ENCODE data around the gene ABCB1. TPM values are rescaled to one million over a fixed set of nuclear protein-coding genes. Genes with fewer than 3 reads are reported as not detected.

The ABCB1 gene
- total RNA-seq, 4 donors from 2014 or later = 2.8 to 109 (median 61.1) TPM

DNA sequence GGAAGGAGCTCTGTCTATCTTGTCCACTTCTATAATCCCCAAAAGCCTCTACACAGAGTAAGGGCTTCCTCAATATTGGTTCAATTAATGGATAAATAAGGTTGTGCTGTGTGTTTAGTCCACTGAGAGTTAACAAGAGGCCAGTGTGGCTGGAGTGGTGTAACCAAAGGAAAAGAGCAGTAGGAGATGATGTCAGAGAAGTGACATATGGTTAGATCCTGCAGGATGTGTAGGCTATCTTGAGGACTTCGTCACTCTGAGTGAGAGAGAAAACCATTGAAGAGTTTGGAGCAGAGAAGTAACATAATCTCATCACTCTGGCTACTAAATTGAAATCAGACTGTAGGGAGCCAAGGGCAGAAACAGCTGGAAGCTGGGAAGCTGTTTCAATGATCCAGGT lies 14.5 kb upstream of the ABCB1 start:
- Histone ChIP-seq H3K27me3 (no peaks in the 10 kb centered on the region), H3K9me3 (no peaks in the 10 kb centered on the region), H3K36me3 (no peaks in the 10 kb centered on the region), H3K4me3 (no peak overlapping the region), H3K4me1 (no peaks in the 10 kb centered on the region), H3K27ac (no peak overlapping the region)
- 77 to 100% methylated on average over 1 of the region's 1 CpG for WGBS, 2 donors (ENCODE audit: low coverage in 1 of 2)
- DNase-seq = no peak
- in situ Hi-C loops (cut with MboI; ENCODE audit: low pct_ligation_motif_present in 1 of 4, low pct_unique_long_range_greater_than_20kb in 1 of 4, low sequenced_read_pairs in 3 of 4) = no loop called here
- TF ChIP-seq, protein P1, sequence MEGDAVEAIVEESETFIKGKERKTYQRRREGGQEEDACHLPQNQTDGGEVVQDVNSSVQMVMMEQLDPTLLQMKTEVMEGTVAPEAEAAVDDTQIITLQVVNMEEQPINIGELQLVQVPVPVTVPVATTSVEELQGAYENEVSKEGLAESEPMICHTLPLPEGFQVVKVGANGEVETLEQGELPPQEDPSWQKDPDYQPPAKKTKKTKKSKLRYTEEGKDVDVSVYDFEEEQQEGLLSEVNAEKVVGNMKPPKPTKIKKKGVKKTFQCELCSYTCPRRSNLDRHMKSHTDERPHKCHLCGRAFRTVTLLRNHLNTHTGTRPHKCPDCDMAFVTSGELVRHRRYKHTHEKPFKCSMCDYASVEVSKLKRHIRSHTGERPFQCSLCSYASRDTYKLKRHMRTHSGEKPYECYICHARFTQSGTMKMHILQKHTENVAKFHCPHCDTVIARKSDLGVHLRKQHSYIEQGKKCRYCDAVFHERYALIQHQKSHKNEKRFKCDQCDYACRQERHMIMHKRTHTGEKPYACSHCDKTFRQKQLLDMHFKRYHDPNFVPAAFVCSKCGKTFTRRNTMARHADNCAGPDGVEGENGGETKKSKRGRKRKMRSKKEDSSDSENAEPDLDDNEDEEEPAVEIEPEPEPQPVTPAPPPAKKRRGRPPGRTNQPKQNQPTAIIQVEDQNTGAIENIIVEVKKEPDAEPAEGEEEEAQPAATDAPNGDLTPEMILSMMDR (IDR thresholded peaks at IDR 0.05) = no peak
- TF ChIP-seq POLR2AphosphoS5 (IDR thresholded peaks at IDR 0.05) (no peak), EP300 (IDR thresholded peaks at IDR 0.05; ENCODE audit: low read depth) (no peak), POLR2A (IDR thresholded peaks at IDR 0.05) (no peak)
- intact Hi-C loops (cut with DNase I; ENCODE audit: low total_unique reads) = no loop called here

DNA sequence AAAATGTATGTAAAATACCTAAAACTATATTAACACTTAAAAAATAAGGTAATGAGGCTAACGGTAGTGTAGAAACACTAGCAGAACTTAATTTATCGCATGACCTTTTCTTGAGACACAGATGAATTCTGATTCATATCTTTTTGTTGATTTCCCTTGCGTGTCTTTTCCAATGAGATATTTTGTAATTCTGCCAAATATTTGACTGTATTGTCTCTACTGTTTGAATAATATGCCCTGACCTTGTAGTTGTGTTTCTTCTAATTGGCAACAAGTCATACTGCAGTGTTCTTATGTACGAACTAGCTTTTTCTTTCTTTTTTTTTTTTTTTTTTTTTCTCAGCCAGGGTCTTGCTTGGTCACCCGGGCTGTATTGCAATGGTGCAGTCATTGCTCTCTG lies 9.2 kb upstream of the ABCB1 start:
- Histone ChIP-seq H3K36me3 (no peaks in the 10 kb centered on the region), H3K27me3 (peaks cover 4% of the 10 kb centered on the region), H3K4me1 (peaks cover 0 to 10% (median 0%) of the 10 kb centered on the region in 4 donors), H3K27ac (no peak overlapping the region), H3K4me3 (no peak overlapping the region), H3K9me3 (no peaks in the 10 kb centered on the region)
- TF ChIP-seq POLR2A (IDR thresholded peaks at IDR 0.05) (no peak), EP300 (IDR thresholded peaks at IDR 0.05; ENCODE audit: low read depth) (no peak), POLR2AphosphoS5 (IDR thresholded peaks at IDR 0.05) (no peak)
- TF ChIP-seq, protein P1 (IDR thresholded peaks at IDR 0.05) = no peak
- intact Hi-C loops (cut with DNase I; ENCODE audit: low total_unique reads) = loop anchor here (5.0 kb wide), 1 partner anchor 288 kb away; no protein-coding TSS in a partner anchor
- no peak for DNase-seq
- 81 to 86% methylated on average over 5 of the region's 5 CpGs for WGBS, 2 donors (ENCODE audit: low coverage in 1 of 2)
- in situ Hi-C loops (cut with MboI; ENCODE audit: low pct_ligation_motif_present in 1 of 4, low pct_unique_long_range_greater_than_20kb in 1 of 4, low sequenced_read_pairs in 3 of 4) = no loop called here

DNA sequence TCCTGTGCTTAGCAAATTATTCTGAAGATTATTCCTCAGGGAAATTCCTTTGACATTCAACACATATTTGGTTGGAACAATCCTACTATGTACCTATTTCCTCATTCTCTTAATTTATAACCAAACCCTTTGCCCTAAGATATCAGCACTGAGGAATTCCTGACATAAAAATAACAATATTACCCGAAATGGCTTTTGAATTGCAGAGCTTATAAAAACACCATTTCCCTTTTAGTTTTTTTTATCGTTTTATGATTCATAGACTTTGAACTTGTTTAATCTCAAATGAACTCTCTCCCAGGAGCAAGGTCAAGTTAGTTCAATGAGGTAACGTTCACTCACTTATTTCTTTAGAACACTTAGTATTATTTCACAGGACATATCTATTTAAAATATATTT lies 7.7 kb upstream of the ABCB1 start:
- no peaks in the 10 kb centered on the region for H3K36me3 ChIP-seq
- H3K4me3 ChIP-seq = no peak overlapping the region
- intact Hi-C loops (cut with DNase I; ENCODE audit: low total_unique reads) = loop anchor here (5.0 kb wide), 1 partner anchor 286 kb away; no protein-coding TSS in a partner anchor
- WGBS, 2 donors (ENCODE audit: low coverage in 1 of 2) = 22 to 25% methylated on average over 3 of the region's 3 CpGs
- H3K4me1 ChIP-seq = peaks cover 0 to 10% (median 0%) of the 10 kb centered on the region in 4 donors
- no peak for DNase-seq
- H3K9me3 ChIP-seq = no peaks in the 10 kb centered on the region
- in situ Hi-C loops (cut with MboI; ENCODE audit: low pct_ligation_motif_present in 1 of 4, low pct_unique_long_range_greater_than_20kb in 1 of 4, low sequenced_read_pairs in 3 of 4) = no loop called here
- no peak for TF ChIP-seq EP300 (IDR thresholded peaks at IDR 0.05; ENCODE audit: low read depth)
- TF ChIP-seq POLR2AphosphoS5 (IDR thresholded peaks at IDR 0.05) = peak in 1 of 3 donors; percentile 18
- TF ChIP-seq, protein P1 (IDR thresholded peaks at IDR 0.05) = no peak
- H3K27me3 ChIP-seq = peaks cover 4% of the 10 kb centered on the region
- no peak overlapping the region for H3K27ac ChIP-seq

DNA sequence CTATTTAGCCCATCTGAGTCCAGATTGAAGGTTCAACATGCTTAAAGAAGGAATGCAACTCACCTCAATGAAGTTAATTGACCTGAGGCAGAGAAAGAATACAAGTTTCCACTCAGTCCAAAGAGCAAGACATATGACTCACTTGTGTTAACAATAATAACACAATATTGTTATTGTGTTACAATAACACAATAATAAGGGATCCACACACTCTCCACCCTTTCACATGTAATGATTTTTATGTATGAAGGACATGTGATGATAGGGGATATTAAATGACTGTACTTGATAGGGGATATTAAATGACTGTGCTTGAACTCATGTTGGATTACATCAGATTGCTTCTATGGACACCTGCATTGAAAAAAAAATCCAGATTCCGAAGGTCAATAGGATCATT lies 3.6 kb upstream of the ABCB1 start:
- DNase-seq = no peak
- WGBS, 2 donors (ENCODE audit: low coverage in 1 of 2) = 77 to 94% methylated on average over 1 of the region's 1 CpG

DNA sequence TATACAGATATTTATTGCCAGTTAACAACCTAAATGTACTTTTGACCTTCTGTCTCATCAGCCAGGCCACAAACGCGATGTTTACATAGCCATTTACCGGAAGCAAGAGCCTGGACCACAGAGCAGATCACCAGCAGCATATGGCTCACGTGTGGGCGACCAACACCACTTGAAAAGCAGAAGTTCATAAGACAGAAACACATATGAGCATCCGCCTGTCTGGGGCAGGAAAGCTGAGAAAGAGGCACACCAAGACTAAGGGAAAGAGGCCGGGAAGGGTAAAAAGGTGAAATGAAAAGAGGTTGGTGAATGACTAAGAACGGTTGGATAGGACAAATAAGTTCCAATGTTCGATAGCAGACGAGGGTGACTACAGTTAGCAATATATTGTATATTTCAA lies 1.3 kb downstream of the ABCB1 start:
- H3K36me3 ChIP-seq = no peaks in the 10 kb centered on the region
- H3K27ac ChIP-seq = peak overlapping the region in 1 of 4 donors; percentile 63
- 38 to 52% methylated on average over 7 to 10 of the region's 10 CpGs for WGBS, 2 donors (ENCODE audit: low coverage in 1 of 2)
- in situ Hi-C loops (cut with MboI; ENCODE audit: low pct_ligation_motif_present in 1 of 4, low pct_unique_long_range_greater_than_20kb in 1 of 4, low sequenced_read_pairs in 3 of 4) (no loop called here), intact Hi-C loops (cut with DNase I; ENCODE audit: low total_unique reads) (no loop called here)
- no peaks in the 10 kb centered on the region for H3K9me3 ChIP-seq
- peak overlapping the region in 1 of 4 donors; percentile 63 for H3K4me3 ChIP-seq
- H3K4me1 ChIP-seq = peaks cover 0 to 39% (median 6%) of the 10 kb centered on the region in 4 donors
- DNase-seq = peak; percentile 53
- H3K27me3 ChIP-seq = peaks cover 27% of the 10 kb centered on the region
- TF ChIP-seq POLR2A (IDR thresholded peaks at IDR 0.05) (peak; percentile 50), EP300 (IDR thresholded peaks at IDR 0.05; ENCODE audit: low read depth) (no peak), POLR2AphosphoS5 (IDR thresholded peaks at IDR 0.05) (peak in 2 of 3 donors; percentile 32 to 57)

More for the DNA sequence above, 3.6 kb upstream of the ABCB1 start:
- in situ Hi-C loops (cut with MboI; ENCODE audit: low pct_ligation_motif_present in 1 of 4, low pct_unique_long_range_greater_than_20kb in 1 of 4, low sequenced_read_pairs in 3 of 4) (no loop called here), intact Hi-C loops (cut with DNase I; ENCODE audit: low total_unique reads) (no loop called here)
- Histone ChIP-seq H3K36me3 (no peaks in the 10 kb centered on the region), H3K9me3 (no peaks in the 10 kb centered on the region), H3K4me1 (peaks cover 0 to 32% (median 6%) of the 10 kb centered on the region in 4 donors), H3K27me3 (peaks cover 31% of the 10 kb centered on the region), H3K27ac (no peak overlapping the region), H3K4me3 (no peak overlapping the region)
- TF ChIP-seq POLR2AphosphoS5 (IDR thresholded peaks at IDR 0.05) = peak in 2 of 3 donors; percentile 22 to 45
- no peak for TF ChIP-seq EP300 (IDR thresholded peaks at IDR 0.05; ENCODE audit: low read depth)

All from transverse colon (tissue), 4 donors.